ENCODE data around the gene ABCA9. TPM values are rescaled to one million over a fixed set of nuclear protein-coding genes. Genes with fewer than 3 reads are reported as not detected.
A peak's percentile ranks its signal among the peaks of the same experiment; 100 is the strongest.

Gene ABCA9
- total and polyA plus RNA-seq, 2 of the 13 experiments (the other 11 are each of a cell fraction or from before 2014, with no cell fraction given) = 0.04 TPM; not detected in 1

DNA sequence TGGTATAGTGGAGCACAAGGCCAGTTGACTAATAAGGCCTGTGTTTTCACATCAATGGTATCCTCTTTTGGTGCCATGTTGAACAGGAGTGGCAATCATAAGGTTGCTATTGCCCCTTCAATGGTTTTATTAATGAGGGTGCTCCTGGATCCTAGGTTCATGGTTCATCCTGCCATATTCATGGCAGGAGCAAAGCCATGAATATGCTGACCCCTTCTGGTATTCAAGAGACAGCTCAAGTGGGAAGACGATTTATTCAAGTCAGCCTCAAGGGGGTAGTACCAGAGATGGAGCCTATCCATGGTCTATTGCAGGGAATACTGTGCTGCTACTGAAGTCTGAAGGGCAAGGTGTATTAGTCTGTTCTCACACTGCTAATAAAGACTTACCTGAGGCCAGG, 2.6 kb downstream of the ABCA9 start (continued):
- TF ChIP-seq ZNF570 (CRISPR knock-in tag; IDR thresholded peaks at IDR 0.05; ENCODE audit: borderline replicate concordance) = no peak

DNA sequence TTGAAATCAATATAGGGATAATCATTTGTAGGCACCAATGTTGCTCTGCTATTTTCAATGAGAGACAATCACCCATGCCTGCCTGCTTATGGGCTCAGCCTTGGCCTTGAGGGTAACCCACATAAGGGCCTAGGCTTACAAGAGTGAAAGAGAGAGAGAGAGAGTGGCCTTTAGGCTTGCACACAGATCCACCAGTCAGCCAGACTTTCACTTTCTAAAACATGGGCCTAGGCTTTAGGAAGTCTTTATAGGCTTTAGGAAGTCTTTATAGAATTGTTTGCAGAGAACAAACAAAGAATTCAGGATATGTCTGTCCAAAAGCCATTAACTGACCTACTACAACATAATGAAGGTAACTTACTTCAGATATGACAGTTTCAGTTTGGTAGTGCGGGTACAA, 3.4 kb downstream of the ABCA9 start:
- Histone ChIP-seq H3K36me3 (replicated peaks in 1 of 2; ENCODE audit: control insufficient read depth in 1 of 2, insufficient read depth in 2 of 2, low read length in 2 of 2) (no peaks in the 10 kb centered on the region), H2AFZ (ENCODE audit: low read length) (peak overlapping the region; percentile 8), H3K4me1 (ENCODE audit: insufficient read depth, low read length) (peaks cover 20% of the 10 kb centered on the region), H3K27me3 (ENCODE audit: control insufficient read depth in 1 of 2, insufficient read depth in 2 of 2, low read length in 2 of 2) (no peaks in the 10 kb centered on the region), H3K27ac (ENCODE audit: extremely low read length, insufficient read depth, low read length) (peak overlapping the region; percentile 15), H3K4me2 (ENCODE audit: low read depth, low read length) (peak overlapping the region; percentile 13; the same call in 1 of the 2 replicates), H3K4me3 (replicated peaks in 1 of 3; ENCODE audit: insufficient read depth in 1 of 3, low read depth in 2 of 3, low read length in 3 of 3) (no peak overlapping the region), H3K9me3 (ENCODE audit: low read length) (peaks cover 26% of the 10 kb centered on the region), H3K9ac (ENCODE audit: insufficient read depth, low read depth, low read length) (no peak overlapping the region), H4K20me1 (ENCODE audit: insufficient read depth, low read length) (no peaks in the 10 kb centered on the region), H3K79me2 (ENCODE audit: insufficient read depth, low read length) (no peaks in the 10 kb centered on the region)
- no TSS peak for BruUV-seq (replicated peaks)
- FAIRE-seq (no peak), DNase-seq (ENCODE audit: low spot score) (peak; percentile 21), ATAC-seq (no peak)
- in situ Hi-C loops (cut with HindIII; ENCODE audit: extremely low pct_ligation_motif_present, low pct_unique_long_range_greater_than_20kb) = loop anchor here (25.0 kb wide), 1 partner anchor 270 kb away; no protein-coding TSS in a partner anchor
- intact Hi-C loops (cut with micrococcal nuclease; ENCODE audit: unreplicated experiment) = no loop called here
- TF ChIP-seq ZKSCAN5 (CRISPR knock-in tag; IDR thresholded peaks at IDR 0.05) (no peak), ZNF644 (CRISPR knock-in tag; IDR thresholded peaks at IDR 0.05; ENCODE audit: low read depth) (0 out of 2 replicates have a peak, but pooled peaks have one; percentile 16), ZNF724P (CRISPR knock-in tag; IDR thresholded peaks at IDR 0.05; ENCODE audit: borderline replicate concordance) (no peak), ZMYM4 (CRISPR knock-in tag; IDR thresholded peaks at IDR 0.05) (0 out of 2 replicates have a peak, but pooled peaks have one; percentile 36), ZSCAN12 (CRISPR knock-in tag; IDR thresholded peaks at IDR 0.05) (no peak), GFI1 (CRISPR knock-in tag; IDR thresholded peaks at IDR 0.05; ENCODE audit: borderline replicate concordance) (no peak), SALL1 (CRISPR knock-in tag; IDR thresholded peaks at IDR 0.05) (no peak), HOXD1 (CRISPR knock-in tag; IDR thresholded peaks at IDR 0.05) (no peak), SAP130 (CRISPR knock-in tag; IDR thresholded peaks at IDR 0.05; ENCODE audit: low read depth) (no peak), SOX13 (IDR thresholded peaks at IDR 0.05) (no peak), SOX13 (CRISPR knock-in tag; conservative IDR thresholded peaks at IDR 0.05 in 1 of 2, IDR thresholded peaks at IDR 0.05 in 1 of 2) (no peak), HOXA7 (CRISPR knock-in tag; IDR thresholded peaks at IDR 0.05) (no peak), ZNF556 (CRISPR knock-in tag; IDR thresholded peaks at IDR 0.05; ENCODE audit: borderline replicate concordance) (no peak), MEIS1 (CRISPR knock-in tag; IDR thresholded peaks at IDR 0.05; ENCODE audit: borderline replicate concordance) (no peak)
- TF ChIP-seq, protein P1, sequence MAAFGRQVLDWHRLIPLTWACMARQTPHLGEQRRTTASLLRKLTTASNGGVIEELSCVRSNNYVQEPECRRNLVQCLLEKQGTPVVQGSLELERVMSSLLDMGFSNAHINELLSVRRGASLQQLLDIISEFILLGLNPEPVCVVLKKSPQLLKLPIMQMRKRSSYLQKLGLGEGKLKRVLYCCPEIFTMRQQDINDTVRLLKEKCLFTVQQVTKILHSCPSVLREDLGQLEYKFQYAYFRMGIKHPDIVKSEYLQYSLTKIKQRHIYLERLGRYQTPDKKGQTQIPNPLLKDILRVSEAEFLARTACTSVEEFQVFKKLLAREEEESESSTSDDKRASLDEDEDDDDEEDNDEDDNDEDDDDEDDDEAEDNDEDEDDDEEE (CRISPR knock-in tag; IDR thresholded peaks at IDR 0.05) = no peak
- WGBS (ENCODE audit: low lambda C conversion rate) = 92% methylated on average over 1 of the region's 1 CpG
- POLR2A ChIA-PET = no interaction called here
- CTCF ChIA-PET (ENCODE audit: low intra/inter-chr PET ratio, low total read pairs) = no interaction called here
